HEK293T (cell line): ENCODE results near the gene NEK8.

Source experiments
- FOXA1 ChIP-seq: fragments of 450-650 bp; IDR thresholded peaks from 2 replicates; pipeline ENCODE4 v1.6.1; 2016; ENCODE audit warnings: mild to moderate bottlenecking
- FOXM1 ChIP-seq: fragments of 450-650 bp; IDR thresholded peaks from 2 replicates; pipeline ENCODE4 v1.6.1; 2017; ENCODE audit warnings: mild to moderate bottlenecking, borderline replicate concordance
- SP1 ChIP-seq: fragments of 450-650 bp; IDR thresholded peaks from 2 replicates; pipeline ENCODE4 v1.6.1; 2017
- SUZ12 ChIP-seq: fragments of 450-650 bp; IDR thresholded peaks from 2 replicates; pipeline ENCODE4 v1.6.1; 2016; ENCODE audit warnings: mild to moderate bottlenecking

DNA sequence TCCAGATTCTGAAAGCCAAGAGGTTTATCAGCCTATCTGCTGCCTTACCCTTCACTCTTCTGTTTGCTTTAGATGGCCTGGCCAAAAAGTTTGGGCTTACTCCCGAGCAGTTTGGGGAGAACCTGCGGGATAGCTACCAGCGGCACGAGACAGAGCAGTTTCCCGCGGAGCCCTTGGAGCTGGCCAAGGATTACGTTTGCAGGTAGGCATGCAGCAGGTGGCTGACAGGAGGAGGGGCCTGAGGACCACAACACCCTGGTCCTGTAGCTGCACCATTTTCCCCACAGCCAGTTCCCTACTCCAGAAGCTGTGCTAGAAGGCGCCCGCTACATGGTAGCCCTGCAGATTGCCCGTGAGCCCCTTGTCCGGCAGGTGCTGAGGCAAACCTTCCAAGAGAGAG lies 45.9 kb upstream of the NEK8 start:
- no peak for TF ChIP-seq SUZ12
- TF ChIP-seq SP1 = no peak
- TF ChIP-seq FOXM1 = no peak
- no peak for TF ChIP-seq FOXA1
